GM12878 (cell line): Measurements from ENCODE around the gene ATL3. TPM values are rescaled to one million over a fixed set of nuclear protein-coding genes. Genes with fewer than 3 reads are reported as not detected.

ENCODE experiments used
- ATAC-seq: fragments of 200-7000 bp; cut with Tn5 transposase; 3 replicates; pipeline ENCODE4 v1.9.1; 2020; ENCODE audit warnings: mild to moderate bottlenecking, moderate library complexity
- BruUV-seq: library from RNA; stranded (reverse); fragments of 400-500 nt; replicated peaks from 2 replicates; lab custom pipeline; 2021; lab: Mats Ljungman, UMichigan
- CTCF ChIA-PET: fragments of 300-600 bp; sonication (Branson Sonifier 250); formaldehyde crosslinking; extraction: SDS; loops from one replicate; lab custom pipeline; 2021; ENCODE audit warnings: inconsistent platforms; lab: Yijun Ruan, JAX
- POLR2A ChIA-PET: fragments of 350-600 bp; formaldehyde crosslinking; extraction: SDS; loops from one replicate; lab custom pipeline; 2021; ENCODE audit warnings: inconsistent platforms; lab: Charles Lee
- RAD21 ChIA-PET: fragments of 300-600 bp; sonication (Branson Sonifier 250); formaldehyde crosslinking; loops from one replicate; lab custom pipeline; 2023; ENCODE audit warnings: antibody characterized with exemption; ENCODE audit not compliant: unreplicated experiment; lab: Charles Lee
- SMC1A ChIA-PET: fragments of 300-600 bp; sonication (Branson Sonifier 250); formaldehyde crosslinking; loops from one replicate; lab custom pipeline; 2023; ENCODE audit not compliant: unreplicated experiment, uncharacterized antibody; lab: Charles Lee
- DNase-seq: peaks from one replicate; pipeline ENCODE4 v3.0.0-alpha.2; 2011; ENCODE audit warnings: low read depth, low spot score
- FAIRE-seq: peaks from 3 replicates; lab custom pipeline; 2011; peaks lifted over from hg19 to GRCh38; lab: Jason Lieb, UNC
- H2AFZ ChIP-seq: 2 replicates; pipeline ENCODE4 v1.6.0; 2011; ENCODE audit warnings: low read depth, low read length, control low read depth; ENCODE audit not compliant: control insufficient read depth
- H3K27ac ChIP-seq: 2 replicates; pipeline ENCODE4 v1.5.1; 2011; ENCODE audit warnings: control low read depth; ENCODE audit not compliant: control insufficient read depth, insufficient read depth
- H3K27me3 ChIP-seq, 2 experiments: replicated peaks in 1 of 2; 2 replicates each; pipeline versions ENCODE4 v1.6.0 to v1.6.1; 2011; ENCODE audit warnings: low read length in 1 of 2; ENCODE audit not compliant: control insufficient read depth in 2 of 2, insufficient read depth in 2 of 2
- H3K36me3 ChIP-seq, 2 experiments: 2 replicates each; pipeline ENCODE4 v1.5.1; 2011; ENCODE audit warnings: low read length in 1 of 2; ENCODE audit not compliant: control insufficient read depth in 2 of 2, insufficient read depth in 2 of 2
- H3K4me1 ChIP-seq: 2 replicates; pipeline ENCODE4 v1.6.1; 2011; ENCODE audit warnings: mild to moderate bottlenecking, low read length, moderate library complexity, mixed read lengths; ENCODE audit not compliant: control insufficient read depth, insufficient read depth
- H3K4me2 ChIP-seq: 2 replicates; pipeline ENCODE4 v1.6.0; 2011; ENCODE audit warnings: control low read depth; ENCODE audit not compliant: control insufficient read depth, insufficient read depth
- H3K4me3 ChIP-seq: fragments of 200-600 bp; sonication (generic); 2 replicates; pipeline ENCODE4 v1.5.1; 2016
- H3K79me2 ChIP-seq: 2 replicates; pipeline ENCODE4 v1.6.0; 2011; ENCODE audit warnings: low read length; ENCODE audit not compliant: control insufficient read depth, insufficient read depth
- H3K9ac ChIP-seq: 2 replicates; pipeline ENCODE4 v1.8.0; 2011; ENCODE audit warnings: low read length, control low read depth, mixed read lengths; ENCODE audit not compliant: control insufficient read depth, insufficient read depth
- H3K9me3 ChIP-seq: replicated peaks from 3 replicates; pipeline ENCODE4 v1.5.1; 2011; ENCODE audit warnings: mild to moderate bottlenecking, low read length; ENCODE audit not compliant: control insufficient read depth, insufficient read depth
- H4K20me1 ChIP-seq: 2 replicates; pipeline ENCODE4 v1.6.0; 2011; ENCODE audit not compliant: control insufficient read depth, insufficient read depth
- ATF2 ChIP-seq: IDR thresholded peaks from 2 replicates; pipeline ENCODE4 v1.6.1; 2012; ENCODE audit warnings: low read length, inconsistent platforms
- CBX3 ChIP-seq: fragments of 200-600 bp; sonication (generic); IDR thresholded peaks from 2 replicates; pipeline ENCODE4 v1.6.1; 2016; ENCODE audit warnings: low read depth, borderline replicate concordance
- CHD1 ChIP-seq: IDR thresholded peaks from 2 replicates; pipeline ENCODE4 v1.6.1; 2012; ENCODE audit warnings: low read depth, low read length, improper control_type of control experiment
- E2F8 ChIP-seq: fragments of 450-650 bp; IDR thresholded peaks from 2 replicates; pipeline ENCODE4 v1.6.1; 2018; ENCODE audit warnings: mild to moderate bottlenecking, low read depth, moderate library complexity; ENCODE audit not compliant: partially characterized antibody
- E4F1 ChIP-seq: fragments of 450-650 bp; IDR thresholded peaks from 2 replicates; pipeline ENCODE4 v1.6.1; 2018; ENCODE audit warnings: borderline replicate concordance, mild to moderate bottlenecking; ENCODE audit not compliant: partially characterized antibody
- EP300 ChIP-seq, 2 experiments: fragments of 150-350 bp in 1 of 2; IDR thresholded peaks; 2 replicates each; pipeline ENCODE4 v1.6.1; 2011 to 2012; ENCODE audit warnings: low read depth in 2 of 2, low read length in 2 of 2, borderline replicate concordance in 1 of 2, improper control_type of control experiment in 1 of 2, inconsistent platforms in 1 of 2; ENCODE audit not compliant: control insufficient read depth in 1 of 2
- FOS ChIP-seq: IDR thresholded peaks from 3 replicates; pipeline ENCODE4 v1.6.1; 2011; ENCODE audit warnings: borderline replicate concordance; ENCODE audit not compliant: insufficient read length; ENCODE audit errors: extremely low read depth
- HDAC2 ChIP-seq: fragments of 200-600 bp; sonication (generic); IDR thresholded peaks from 2 replicates; pipeline ENCODE4 v1.6.1; 2017
- HDGF ChIP-seq: fragments of 450-650 bp; IDR thresholded peaks from 2 replicates; pipeline ENCODE4 v1.6.1; 2016; ENCODE audit warnings: antibody characterized with exemption
- IRF3 ChIP-seq: fragments of 450-650 bp; IDR thresholded peaks from 2 replicates; pipeline ENCODE4 v1.6.1; 2014; ENCODE audit warnings: mild to moderate bottlenecking
- KDM1A ChIP-seq: fragments of 200-600 bp; sonication (generic); IDR thresholded peaks from 2 replicates; pipeline ENCODE4 v1.6.1; 2016; ENCODE audit warnings: borderline replicate concordance
- NKRF ChIP-seq: fragments of 450-650 bp; conservative IDR thresholded peaks from 2 replicates; pipeline ENCODE4 v1.6.1; 2017; ENCODE audit warnings: mild to moderate bottlenecking, moderate library complexity
- TCF12 ChIP-seq: IDR thresholded peaks from 2 replicates; pipeline ENCODE4 v1.6.1; 2011; ENCODE audit warnings: low read depth, mild to moderate bottlenecking, low read length
- YBX1 ChIP-seq: fragments of 450-650 bp; IDR thresholded peaks from 2 replicates; pipeline ENCODE4 v1.6.1; 2016; ENCODE audit warnings: antibody characterized with exemption
- WGBS: methylation state at CpG from one replicate; pipeline ENCODE4 v1.1.6; 2016; ENCODE audit warnings: low lambda C conversion rate; ENCODE audit not compliant: insufficient replicate concordance, insufficient coverage; ENCODE audit errors: missing lambda C conversion rate; 5-methylcytosine and 5-hydroxymethylcytosine counted together
- in situ Hi-C: fragments of 300-500 bp; cut with MboI; formaldehyde crosslinking; loops from 9 replicates; pipeline ENCODE4 v1.14.3; 2018; ENCODE audit warnings: mixed read lengths
- intact Hi-C: fragments of 100-400 bp; cut with micrococcal nuclease; formaldehyde crosslinking; loops from one replicate; pipeline ENCODE4 v1.14.2; 2022; ENCODE audit not compliant: unreplicated experiment
- polyA plus RNA-seq, 11 experiments: library from polyadenylated mRNA; depleted of rRNA in 4 of 11; unstranded in 6 of 11; stranded (reverse) in 5 of 11; fragments of >200 nt; fragmentation: Nextera tagmentation in 4 of 11; fragmentation: Illumina TruSeq in 1 of 11; extraction: Ambion mirVana in 4 of 11; extraction: Trizol in 1 of 11; gene quantifications; 1 replicate in 1 of 11; 2 replicates in 10 of 11; pipeline versions ENCODE4 v1.2.1 to v1.2.3, GENCODE V29; 2011 to 2016; ENCODE audit warnings: inconsistent platforms in 2 of 11, missing spikeins in 2 of 11, low read depth in 1 of 11
- total RNA-seq, 4 experiments: library from RNA; depleted of rRNA in 3 of 4; stranded (reverse); fragments of >200 nt in 3 of 4; fragmentation: Illumina TruSeq in 1 of 4; extraction: Trizol in 1 of 4; gene quantifications; 2 replicates each; pipeline versions ENCODE4 v1.2.1 to v1.2.3, GENCODE V29; 2013 to 2021

Gene ATL3
- total and polyA plus RNA-seq, 10 of the 15 experiments (the other 5 are each of a cell fraction or from before 2014, with no cell fraction given) = 12.0 to 36.0 (median 21.5) TPM

- TF ChIP-seq FOS (no peak), CBX3 (no peak), HDAC2 (no peak), CHD1 (no peak), HDGF (no peak)
These were observed 4.3 kb downstream of the ATL3 start (continued) for GRCh38 chr11:63666874-63667273.

GRCh38 chr11:63663809-63664208 is 7.4 kb downstream of the ATL3 start:
- Histone ChIP-seq H4K20me1 (no peaks in the 10 kb centered on the region), H3K27ac (no peak overlapping the region), H3K9me3 (no peaks in the 10 kb centered on the region), H3K27me3 (no peaks in the 10 kb centered on the region), H2AFZ (no peak overlapping the region), H3K4me2 (no peak overlapping the region), H3K36me3 (no peaks in the 10 kb centered on the region), H3K4me3 (no peak overlapping the region), H3K4me1 (peaks cover 10% of the 10 kb centered on the region), H3K9ac (no peak overlapping the region), H3K79me2 (peaks cover 69% of the 10 kb centered on the region)
- in situ Hi-C loops = no loop called here
- DNase-seq (no peak), ATAC-seq (no peak), FAIRE-seq (no peak)
- ChIA-PET POLR2A (interaction anchor here (0.6 to 2.6 kb wide), 2 partner anchors 18 to 49 kb away, joined by 4 to 9 read pairs; no protein-coding TSS in a partner anchor), CTCF (interaction anchor here (1.6 kb wide), 1 partner anchor 75 kb away, joined by 6 read pairs; no protein-coding TSS in a partner anchor), SMC1A (interaction anchor here (0.9 to 1.4 kb wide), 2 partner anchors 10 to 20 kb away, joined by 3 to 4 read pairs; no protein-coding TSS in a partner anchor), RAD21 (no interaction called here)
- BruUV-seq = no TSS peak
- intact Hi-C loops = no loop called here
- 0% methylated on average over 1 of the region's 1 CpG for WGBS
- TF ChIP-seq TCF12 = no peak
- TF ChIP-seq NKRF = no peak
- TF ChIP-seq KDM1A = no peak
- no peak for TF ChIP-seq E4F1
- no peak for TF ChIP-seq IRF3
- TF ChIP-seq YBX1 = no peak
- no peak for TF ChIP-seq EP300 (IDR thresholded peaks at IDR 0.05; ENCODE audit: borderline replicate concordance in 1 of 2, control insufficient read depth in 1 of 2, low read depth in 2 of 2, low read length in 2 of 2)
- TF ChIP-seq ATF2 = no peak
- no peak for TF ChIP-seq E2F8
